Adrenal gland (tissue), 12 donors: Measurements from ENCODE around the gene BTBD9. TPM values are rescaled to one million over a fixed set of nuclear protein-coding genes. Genes with fewer than 3 reads are reported as not detected.

Experiments used
- DNase-seq, 7 donors: peaks; one replicate each; pipeline ENCODE4 v3.0.0-alpha.2; 2019 to 2020
- H3K27ac ChIP-seq, 5 donors: fragments of 200-600 bp; sonication (generic) in 4 of 5; 1 replicate in 3 of 5; 2 replicates in 2 of 5; pipeline versions ENCODE4 v1.5.1 to v1.8.0; 2016 to 2020; ENCODE audit warnings: mild to moderate bottlenecking in 1 of 5
- H3K27me3 ChIP-seq: fragments of 200-600 bp; 2 replicates; pipeline ENCODE4 v1.8.0; 2021
- H3K36me3 ChIP-seq, 2 donors: fragments of 200-600 bp; replicated peaks in 1 of 2; 1 replicate in 1 of 2; 2 replicates in 1 of 2; pipeline versions ENCODE4 v1.5.1 to v1.8.0; 2018 to 2022
- H3K4me1 ChIP-seq, 2 donors: fragments of 200-600 bp; replicated peaks in 1 of 2; 1 replicate in 1 of 2; 2 replicates in 1 of 2; pipeline versions ENCODE4 v1.5.1 to v1.8.0; 2018 to 2021
- H3K4me3 ChIP-seq, 4 donors: fragments of 200-600 bp; sonication (generic) in 3 of 4; one replicate each; pipeline ENCODE4 v1.5.1; 2016 to 2018
- H3K9me3 ChIP-seq, 3 donors: fragments of 200-600 bp; sonication (generic) in 1 of 3; replicated peaks in 1 of 3; 1 replicate in 2 of 3; 2 replicates in 1 of 3; pipeline versions ENCODE4 v1.5.1 to v1.8.0; 2016 to 2021
- CTCF ChIP-seq, 6 experiments: fragments of 450-650 bp in 4 of 6; fragments of 200-600 bp in 2 of 6; sonication (generic) in 1 of 6; IDR thresholded peaks; 1 replicate in 5 of 6; 2 replicates in 1 of 6; pipeline versions ENCODE4 v1.5.1 to v1.8.0; 2016 to 2021; ENCODE audit warnings: antibody characterized with exemption in 6 of 6, mild to moderate bottlenecking in 2 of 6, moderate library complexity in 1 of 6
- POLR2A ChIP-seq, 2 donors: fragments of 450-650 bp; IDR thresholded peaks; one replicate each; pipeline ENCODE4 v1.6.1; 2017; ENCODE audit warnings: antibody characterized with exemption in 2 of 2, mild to moderate bottlenecking in 2 of 2, moderate library complexity in 1 of 2
- WGBS, 4 donors: extraction: QIAGEN DNeasy Blood & Tissue Kit in 2 of 4; methylation state at CpG; one replicate each; pipeline versions ENCODE4 v1.1.5 to v1.1.7; 2013 to 2017; 5-methylcytosine and 5-hydroxymethylcytosine counted together
- intact Hi-C, 2 donors: fragments of 100-400 bp; cut with DNase I; formaldehyde crosslinking; loops; one replicate each; pipeline versions ENCODE4 v1.14.1 to v1.15.0; 2022 to 2023
- polyA plus RNA-seq, 3 donors: library from polyadenylated mRNA; stranded (reverse); fragments of 200-250 nt in 2 of 3; fragments of 350-450 nt in 1 of 3; fragmentation: Illumina TruSeq in 1 of 3; extraction: RNeasy Lipid Tissue Mini Kit (QIAGEN cat#74804) in 1 of 3; gene quantifications; one replicate each; pipeline ENCODE4 v1.2.3, GENCODE V29; 2013 to 2014
- total RNA-seq, 9 donors: library from RNA; depleted of rRNA in 4 of 9; stranded (reverse); fragments of >200 nt in 4 of 9; fragments of 120-200 nt in 1 of 9; fragmentation: NEBNext Ultra II Directional in 1 of 9; extraction: Animal tissue kit (Norgen Biotek cat#: 25700) in 1 of 9; gene quantifications; one replicate each; pipeline versions ENCODE4 v1.1.0 to v1.2.4, GENCODE V29; 2013 to 2023
- donor health status: healthy with polysubstance abuse.
- donor health status: Bipolar disorder and iron deficiency.
- donor health status: DM: yes; HTN: yes; CAD: no.
- donor health status: DM: no; HTN: no; CAD: no.
- donor health status: DM: no; HTN: no; CAD: no.
- donor health status: DM: yes; HTN: yes; CAD: no.

BTBD9 gene
- total and polyA plus RNA-seq, 12 donors: 2.4 to 29.6 (median 18.1) TPM

GRCh38 chr6:38367231-38367630 is 272.5 kb downstream of the BTBD9 start:
- Histone ChIP-seq H3K36me3 (no peaks in the 10 kb centered on the region), H3K4me3 (no peak overlapping the region), H3K27ac (no peak overlapping the region), H3K4me1 (peaks cover 0 to 22% of the 10 kb centered on the region in 2 donors), H3K27me3 (no peaks in the 10 kb centered on the region), H3K9me3 (no peaks in the 10 kb centered on the region)
- TF ChIP-seq POLR2A (IDR thresholded peaks at IDR 0.05) (no peak), CTCF (IDR thresholded peaks at IDR 0.05) (no peak)
- no peak for DNase-seq
- intact Hi-C loops: no loop called here

GRCh38 chr6:38366234-38366633 is 273.5 kb downstream of the BTBD9 start:
- no peaks in the 10 kb centered on the region for H3K9me3 ChIP-seq
- H3K4me1 ChIP-seq: peaks cover 0 to 17% of the 10 kb centered on the region in 2 donors
- TF ChIP-seq CTCF (IDR thresholded peaks at IDR 0.05): no peak
- no peak for TF ChIP-seq POLR2A (IDR thresholded peaks at IDR 0.05)
- intact Hi-C loops: no loop called here
- no peak for DNase-seq
- no peaks in the 10 kb centered on the region for H3K36me3 ChIP-seq
- no peak overlapping the region for H3K27ac ChIP-seq
- H3K27me3 ChIP-seq: no peaks in the 10 kb centered on the region
- 88 to 99% (median 90%) methylated on average over 3 of the region's 3 CpGs for WGBS, 4 donors
- H3K4me3 ChIP-seq: no peak overlapping the region

GRCh38 chr6:38364775-38365174 is 275.0 kb downstream of the BTBD9 start:
- no peak for DNase-seq
- Histone ChIP-seq H3K27me3 (no peaks in the 10 kb centered on the region), H3K4me1 (peaks cover 0 to 7% of the 10 kb centered on the region in 2 donors), H3K36me3 (no peaks in the 10 kb centered on the region), H3K27ac (no peak overlapping the region), H3K9me3 (no peaks in the 10 kb centered on the region), H3K4me3 (no peak overlapping the region)
- WGBS, 4 donors: 96 to 100% (median 97%) methylated on average over 2 of the region's 2 CpGs
- intact Hi-C loops: no loop called here
- TF ChIP-seq CTCF (IDR thresholded peaks at IDR 0.05) (no peak), POLR2A (IDR thresholded peaks at IDR 0.05) (no peak)

- H3K4me3 ChIP-seq: no peak overlapping the region
- H3K27ac ChIP-seq: no peak overlapping the region
- no peaks in the 10 kb centered on the region for H3K36me3 ChIP-seq
- H3K9me3 ChIP-seq: no peaks in the 10 kb centered on the region
- TF ChIP-seq CTCF (IDR thresholded peaks at IDR 0.05) (no peak), POLR2A (IDR thresholded peaks at IDR 0.05) (no peak)
- intact Hi-C loops: no loop called here
- no peaks in the 10 kb centered on the region for H3K27me3 ChIP-seq
- no peak for DNase-seq
- peaks cover 0 to 7% of the 10 kb centered on the region in 2 donors for H3K4me1 ChIP-seq
- WGBS, 4 donors: 88 to 95% (median 93%) methylated on average over 3 of the region's 3 CpGs
Observed at GRCh38 chr6:38364127-38364526, 275.6 kb downstream of the BTBD9 start.
